DOHH2 (cell line): ENCODE measurements around the gene MLH1.

Source experiments
- H3F3A ChIP-seq: fragments of 200-600 bp; sonication (generic), shearing (Covaris generic); 2 replicates; pipeline ENCODE4 v1.6.0; 2016; ENCODE audit warnings: antibody characterized with exemption, mild to moderate bottlenecking; ENCODE audit not compliant: control insufficient read depth, insufficient read depth
- H3K27ac ChIP-seq: fragments of 200-600 bp; sonication (generic); 2 replicates; pipeline ENCODE4 v1.5.1; 2014; ENCODE audit warnings: low read depth, mild to moderate bottlenecking, low read length, moderate library complexity
- H3K27me3 ChIP-seq: fragments of 200-600 bp; sonication (generic); 2 replicates; pipeline ENCODE4 v1.6.1; 2014; ENCODE audit warnings: mild to moderate bottlenecking, low read length, mixed read lengths; ENCODE audit not compliant: control insufficient read depth
- H3K36me3 ChIP-seq: fragments of 200-600 bp; sonication (generic); 2 replicates; pipeline ENCODE4 v1.6.1; 2014; ENCODE audit warnings: mild to moderate bottlenecking, low read length, moderate library complexity, mixed read lengths; ENCODE audit not compliant: control insufficient read depth
- H3K4me1 ChIP-seq: fragments of 200-600 bp; sonication (generic); 2 replicates; pipeline ENCODE4 v1.6.1; 2014; ENCODE audit warnings: mild to moderate bottlenecking, low read length, mixed read lengths; ENCODE audit not compliant: control insufficient read depth
- H3K4me2 ChIP-seq: fragments of 200-600 bp; sonication (generic); 2 replicates; pipeline ENCODE4 v1.6.0; 2014; ENCODE audit warnings: mild to moderate bottlenecking, low read length, moderate library complexity
- H3K4me3 ChIP-seq: fragments of 200-600 bp; sonication (generic); 2 replicates; pipeline ENCODE4 v1.5.1; 2014; ENCODE audit warnings: mild to moderate bottlenecking, low read length, mixed read lengths
- H3K79me2 ChIP-seq: fragments of 200-600 bp; sonication (generic); 2 replicates; pipeline ENCODE4 v1.6.1; 2014; ENCODE audit warnings: mild to moderate bottlenecking, low read length, mixed read lengths; ENCODE audit not compliant: control insufficient read depth
- H3K9me2 ChIP-seq: fragments of 200-600 bp; sonication (generic); replicated peaks from 2 replicates; pipeline ENCODE4 v1.6.1; 2014; ENCODE audit warnings: mild to moderate bottlenecking, low read length, mixed read lengths; ENCODE audit not compliant: control insufficient read depth
- H3K9me3 ChIP-seq: fragments of 200-600 bp; sonication (generic); 2 replicates; pipeline ENCODE4 v1.6.1; 2014; ENCODE audit warnings: antibody characterized with exemption, low read length, mixed read lengths; ENCODE audit not compliant: control insufficient read depth, insufficient read depth
- H4K20me1 ChIP-seq: fragments of 200-600 bp; sonication (generic); 2 replicates; pipeline ENCODE4 v1.6.0; 2014; ENCODE audit warnings: low read depth, mild to moderate bottlenecking, antibody characterized with exemption, low read length, moderate library complexity; ENCODE audit not compliant: control insufficient read depth, insufficient read depth
- EZH2phosphoT487 ChIP-seq: fragments of 200-600 bp; sonication (generic); IDR thresholded peaks from 2 replicates; pipeline ENCODE4 v1.6.1; 2017; ENCODE audit warnings: borderline replicate concordance, mild to moderate bottlenecking, antibody characterized with exemption, low read length, moderate library complexity, mixed read lengths
- TF ChIP-seq, protein P1 (sequence below): fragments of 200-600 bp; sonication (generic); IDR thresholded peaks from one replicate; pipeline ENCODE4 v1.5.1; 2014; ENCODE audit warnings: antibody characterized with exemption, mild to moderate bottlenecking, low read depth, low read length; ENCODE audit not compliant: poor library complexity, severe bottlenecking

MLH1 gene

DNA sequence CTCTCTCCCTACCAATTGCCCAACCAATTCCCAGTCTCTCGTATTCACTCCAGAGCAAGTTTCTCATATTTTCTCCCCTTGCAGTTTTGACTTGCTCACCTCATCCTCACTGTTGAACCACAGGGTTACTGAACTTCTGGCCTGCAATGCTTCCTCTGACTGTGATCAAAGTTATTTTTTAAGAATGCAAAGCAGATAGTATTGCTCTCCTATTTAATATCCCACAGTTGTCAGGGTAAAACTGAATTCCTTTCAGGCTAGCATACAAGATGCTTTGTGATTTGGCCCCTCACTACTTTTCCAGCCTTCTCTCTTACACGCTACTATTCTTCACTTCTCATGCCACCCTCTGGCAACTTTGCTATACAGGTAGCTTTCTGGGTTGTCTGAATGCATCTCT lies 100.2 kb downstream of the MLH1 start:
- Histone ChIP-seq H3K4me1 (no peaks in the 10 kb centered on the region), H3F3A (no peaks in the 10 kb centered on the region), H3K9me3 (no peaks in the 10 kb centered on the region), H3K27ac (no peak overlapping the region), H4K20me1 (0 out of 2 replicates have a peak, but pooled peaks cover 3% of the 10 kb centered on the region), H3K4me2 (no peak overlapping the region), H3K36me3 (no peaks in the 10 kb centered on the region), H3K79me2 (no peaks in the 10 kb centered on the region), H3K27me3 (no peaks in the 10 kb centered on the region), H3K9me2 (no peaks in the 10 kb centered on the region), H3K4me3 (no peak overlapping the region)
- TF ChIP-seq, protein P1, sequence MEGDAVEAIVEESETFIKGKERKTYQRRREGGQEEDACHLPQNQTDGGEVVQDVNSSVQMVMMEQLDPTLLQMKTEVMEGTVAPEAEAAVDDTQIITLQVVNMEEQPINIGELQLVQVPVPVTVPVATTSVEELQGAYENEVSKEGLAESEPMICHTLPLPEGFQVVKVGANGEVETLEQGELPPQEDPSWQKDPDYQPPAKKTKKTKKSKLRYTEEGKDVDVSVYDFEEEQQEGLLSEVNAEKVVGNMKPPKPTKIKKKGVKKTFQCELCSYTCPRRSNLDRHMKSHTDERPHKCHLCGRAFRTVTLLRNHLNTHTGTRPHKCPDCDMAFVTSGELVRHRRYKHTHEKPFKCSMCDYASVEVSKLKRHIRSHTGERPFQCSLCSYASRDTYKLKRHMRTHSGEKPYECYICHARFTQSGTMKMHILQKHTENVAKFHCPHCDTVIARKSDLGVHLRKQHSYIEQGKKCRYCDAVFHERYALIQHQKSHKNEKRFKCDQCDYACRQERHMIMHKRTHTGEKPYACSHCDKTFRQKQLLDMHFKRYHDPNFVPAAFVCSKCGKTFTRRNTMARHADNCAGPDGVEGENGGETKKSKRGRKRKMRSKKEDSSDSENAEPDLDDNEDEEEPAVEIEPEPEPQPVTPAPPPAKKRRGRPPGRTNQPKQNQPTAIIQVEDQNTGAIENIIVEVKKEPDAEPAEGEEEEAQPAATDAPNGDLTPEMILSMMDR = no peak
- TF ChIP-seq EZH2phosphoT487 = no peak

DNA sequence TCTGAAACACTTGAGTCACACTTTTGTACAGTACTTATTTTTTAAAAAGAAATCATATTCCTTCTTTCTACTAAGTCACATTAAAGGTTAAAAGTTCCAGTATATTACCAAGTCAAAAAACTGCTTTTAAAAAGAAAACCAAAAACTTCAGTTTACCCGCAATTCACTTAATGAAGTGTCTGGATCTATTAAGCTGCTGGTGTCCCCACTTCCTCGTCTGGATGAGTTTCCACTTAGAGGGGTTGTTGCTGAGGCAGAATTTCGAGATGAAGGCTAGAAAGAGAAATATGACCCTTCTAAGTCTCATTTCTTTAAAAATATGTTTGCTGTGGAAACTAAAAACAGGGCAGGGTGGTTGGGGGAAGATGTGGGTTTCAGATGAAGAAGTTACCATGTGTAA lies 101.3 kb downstream of the MLH1 start:
- H3K36me3 ChIP-seq = no peaks in the 10 kb centered on the region
- no peaks in the 10 kb centered on the region for H3K4me1 ChIP-seq
- no peaks in the 10 kb centered on the region for H3F3A ChIP-seq
- H3K27ac ChIP-seq = no peak overlapping the region
- no peak overlapping the region for H3K4me3 ChIP-seq
- no peaks in the 10 kb centered on the region for H3K9me2 ChIP-seq
- TF ChIP-seq, protein P1 = no peak
- no peak for TF ChIP-seq EZH2phosphoT487
- 0 out of 2 replicates have a peak, but pooled peaks cover 3% of the 10 kb centered on the region for H4K20me1 ChIP-seq
- no peaks in the 10 kb centered on the region for H3K79me2 ChIP-seq
- H3K27me3 ChIP-seq = no peaks in the 10 kb centered on the region
- no peak overlapping the region for H3K4me2 ChIP-seq
- H3K9me3 ChIP-seq = no peaks in the 10 kb centered on the region

DNA sequence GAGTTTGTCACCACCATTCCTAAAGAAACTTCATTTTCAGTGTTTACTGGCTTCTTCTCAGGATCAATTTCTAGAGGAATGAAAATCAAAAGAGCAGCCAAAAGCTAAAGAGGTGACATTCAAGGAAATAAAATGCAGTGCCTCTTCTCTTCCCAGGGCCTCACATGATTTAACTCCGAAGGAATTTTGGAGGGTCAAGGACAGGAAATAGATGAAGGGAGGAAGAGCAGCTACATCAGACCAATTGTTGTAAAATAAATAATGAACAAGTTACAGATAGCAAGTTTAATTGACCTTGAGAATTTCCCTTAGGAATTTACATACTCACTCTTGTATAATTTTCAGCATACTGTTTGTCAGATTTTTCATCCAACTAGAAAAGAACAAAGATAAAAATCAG lies 103.0 kb downstream of the MLH1 start:
- no peak overlapping the region for H3K4me2 ChIP-seq
- no peaks in the 10 kb centered on the region for H3K79me2 ChIP-seq
- H3K9me3 ChIP-seq = no peaks in the 10 kb centered on the region
- H3F3A ChIP-seq = no peaks in the 10 kb centered on the region
- H3K27ac ChIP-seq = no peak overlapping the region
- no peaks in the 10 kb centered on the region for H3K36me3 ChIP-seq
- H4K20me1 ChIP-seq = 0 out of 2 replicates have a peak, but pooled peaks cover 2% of the 10 kb centered on the region
- H3K27me3 ChIP-seq = no peaks in the 10 kb centered on the region
- no peaks in the 10 kb centered on the region for H3K9me2 ChIP-seq
- H3K4me3 ChIP-seq = no peak overlapping the region
- TF ChIP-seq, protein P1 = no peak
- no peak for TF ChIP-seq EZH2phosphoT487
- H3K4me1 ChIP-seq = no peaks in the 10 kb centered on the region

DNA sequence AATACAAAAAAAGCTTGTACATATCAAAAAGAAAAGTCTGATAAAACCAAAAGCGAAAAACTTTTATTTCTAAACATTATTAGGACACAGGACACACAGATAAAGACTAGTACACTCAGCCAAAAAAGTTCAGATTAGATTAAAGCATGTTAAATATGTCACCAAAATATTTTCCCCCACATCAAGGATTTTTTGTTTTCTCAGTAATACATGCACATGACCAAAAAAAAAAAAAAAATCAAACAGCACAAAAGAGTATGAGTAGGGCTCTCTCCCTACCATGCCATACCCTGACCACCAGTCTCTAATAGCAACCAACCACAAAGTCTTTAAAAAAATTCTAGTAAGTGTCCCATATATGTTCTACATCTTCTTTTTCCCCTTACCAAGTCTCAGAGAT lies 103.7 kb downstream of the MLH1 start:
- H3K4me2 ChIP-seq = no peak overlapping the region
- no peak for TF ChIP-seq EZH2phosphoT487
- TF ChIP-seq, protein P1 = no peak
- H3K27me3 ChIP-seq = no peaks in the 10 kb centered on the region
- no peaks in the 10 kb centered on the region for H3K4me1 ChIP-seq
- no peaks in the 10 kb centered on the region for H4K20me1 ChIP-seq
- no peaks in the 10 kb centered on the region for H3K9me3 ChIP-seq
- no peaks in the 10 kb centered on the region for H3K36me3 ChIP-seq
- H3K79me2 ChIP-seq = no peaks in the 10 kb centered on the region
- no peaks in the 10 kb centered on the region for H3K9me2 ChIP-seq
- no peaks in the 10 kb centered on the region for H3F3A ChIP-seq
- no peak overlapping the region for H3K4me3 ChIP-seq
- H3K27ac ChIP-seq = no peak overlapping the region
